ENCODE results near the gene CTR9.

DNA sequence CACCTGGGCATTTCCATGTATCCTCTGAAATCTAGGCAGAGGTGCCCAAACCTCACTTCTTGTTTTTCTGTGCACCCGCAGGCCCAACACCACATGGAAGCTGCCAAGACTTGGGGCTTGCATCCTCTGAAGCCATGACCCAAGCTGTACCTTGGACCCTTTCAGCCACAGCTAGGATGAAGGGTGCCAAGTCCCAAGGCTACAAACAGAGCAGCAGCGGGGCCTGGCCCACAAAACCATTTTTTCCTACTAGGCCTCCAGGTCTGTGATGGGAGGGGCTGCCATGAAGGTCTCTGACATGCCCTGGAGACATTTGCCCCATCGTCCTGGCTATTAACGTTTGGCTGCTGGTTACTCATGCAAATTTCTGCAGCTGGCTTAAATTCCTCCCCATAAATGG, 78.1 kb downstream of the CTR9 start:
- TF ChIP-seq, protein P1, sequence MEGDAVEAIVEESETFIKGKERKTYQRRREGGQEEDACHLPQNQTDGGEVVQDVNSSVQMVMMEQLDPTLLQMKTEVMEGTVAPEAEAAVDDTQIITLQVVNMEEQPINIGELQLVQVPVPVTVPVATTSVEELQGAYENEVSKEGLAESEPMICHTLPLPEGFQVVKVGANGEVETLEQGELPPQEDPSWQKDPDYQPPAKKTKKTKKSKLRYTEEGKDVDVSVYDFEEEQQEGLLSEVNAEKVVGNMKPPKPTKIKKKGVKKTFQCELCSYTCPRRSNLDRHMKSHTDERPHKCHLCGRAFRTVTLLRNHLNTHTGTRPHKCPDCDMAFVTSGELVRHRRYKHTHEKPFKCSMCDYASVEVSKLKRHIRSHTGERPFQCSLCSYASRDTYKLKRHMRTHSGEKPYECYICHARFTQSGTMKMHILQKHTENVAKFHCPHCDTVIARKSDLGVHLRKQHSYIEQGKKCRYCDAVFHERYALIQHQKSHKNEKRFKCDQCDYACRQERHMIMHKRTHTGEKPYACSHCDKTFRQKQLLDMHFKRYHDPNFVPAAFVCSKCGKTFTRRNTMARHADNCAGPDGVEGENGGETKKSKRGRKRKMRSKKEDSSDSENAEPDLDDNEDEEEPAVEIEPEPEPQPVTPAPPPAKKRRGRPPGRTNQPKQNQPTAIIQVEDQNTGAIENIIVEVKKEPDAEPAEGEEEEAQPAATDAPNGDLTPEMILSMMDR (conservative IDR thresholded peaks at IDR 0.05 in 1 of 2, IDR thresholded peaks at IDR 0.05 in 1 of 2; ENCODE audit: extremely low read depth in 1 of 2, insufficient read depth in 1 of 2, low read depth in 1 of 2, low read length in 2 of 2) = no peak
- no peak for TF ChIP-seq EZH2 (IDR thresholded peaks at IDR 0.05; ENCODE audit: borderline replicate concordance, low read length)

All from mammary epithelial cell (primary cell).